Esophagus muscularis mucosa (tissue), 4 donors: ENCODE data around the gene PHF19. TPM values are rescaled to one million over a fixed set of nuclear protein-coding genes. Genes with fewer than 3 reads are reported as not detected.

Experiments used
- DNase-seq: peaks from one replicate; pipeline ENCODE4 v3.0.0-alpha.2; 2017; ENCODE audit errors: extremely low spot score
- H3K27ac ChIP-seq, 4 donors: fragments of 200-600 bp; sonication (generic); replicated peaks in 1 of 4; 1 replicate in 3 of 4; 2 replicates in 1 of 4; pipeline ENCODE4 v1.5.1; 2016 to 2019; ENCODE audit warnings: mild to moderate bottlenecking in 1 of 4
- H3K27me3 ChIP-seq, 4 donors: fragments of 200-600 bp; sonication (generic); one replicate each; pipeline versions ENCODE4 v1.5.1 to v1.6.0; 2016 to 2019
- H3K36me3 ChIP-seq, 4 donors: fragments of 200-600 bp; sonication (generic); one replicate each; pipeline ENCODE4 v1.5.1; 2016 to 2019
- H3K4me1 ChIP-seq, 4 donors: fragments of 200-600 bp; sonication (generic); one replicate each; pipeline ENCODE4 v1.5.1; 2016 to 2019
- H3K4me3 ChIP-seq, 4 donors: fragments of 200-600 bp; sonication (generic); 1 replicate in 2 of 4; 2 replicates in 2 of 4; pipeline ENCODE4 v1.5.1; 2016 to 2019; ENCODE audit warnings: mild to moderate bottlenecking in 4 of 4, moderate library complexity in 1 of 4
- H3K9me3 ChIP-seq, 4 donors: fragments of 200-600 bp; sonication (generic); 1 replicate in 3 of 4; 2 replicates in 1 of 4; pipeline ENCODE4 v1.5.1; 2016 to 2019
- CTCF ChIP-seq, 3 experiments: fragments of 200-600 bp in 2 of 3; fragments of 450-650 bp in 1 of 3; sonication (generic) in 2 of 3; IDR thresholded peaks; one replicate each; pipeline ENCODE4 v1.5.1; 2017 to 2019; ENCODE audit warnings: antibody characterized with exemption in 3 of 3, mild to moderate bottlenecking in 2 of 3, moderate library complexity in 1 of 3
- EP300 ChIP-seq: sonication (generic); formaldehyde crosslinking; IDR thresholded peaks from one replicate; pipeline ENCODE4 v1.6.1; 2017; ENCODE audit warnings: antibody characterized with exemption
- POLR2A ChIP-seq: fragments of 450-650 bp; IDR thresholded peaks from one replicate; pipeline ENCODE4 v1.6.1; 2017; ENCODE audit warnings: antibody characterized with exemption, moderate library complexity, mild to moderate bottlenecking, low read depth
- POLR2AphosphoS5 ChIP-seq, 2 donors: sonication (generic); formaldehyde crosslinking; IDR thresholded peaks; one replicate each; pipeline ENCODE4 v1.6.1; 2017; ENCODE audit warnings: antibody characterized with exemption in 2 of 2
- WGBS: methylation state at CpG from one replicate; pipeline ENCODE4 v1.1.5; 2018; 5-methylcytosine and 5-hydroxymethylcytosine counted together
- intact Hi-C: fragments of 100-400 bp; cut with DNase I; formaldehyde crosslinking; loops from one replicate; pipeline ENCODE4 v1.15.1; 2023
- total RNA-seq, 4 donors: library from RNA; depleted of rRNA; stranded (reverse); fragments of >200 nt; gene quantifications; one replicate each; pipeline versions ENCODE4 v1.1.0 to v1.2.1, GENCODE V29; 2016

PHF19 gene
- total RNA-seq, 4 donors from 2014 or later, result 36.4 to 57.7 (median 47.8) TPM

DNA sequence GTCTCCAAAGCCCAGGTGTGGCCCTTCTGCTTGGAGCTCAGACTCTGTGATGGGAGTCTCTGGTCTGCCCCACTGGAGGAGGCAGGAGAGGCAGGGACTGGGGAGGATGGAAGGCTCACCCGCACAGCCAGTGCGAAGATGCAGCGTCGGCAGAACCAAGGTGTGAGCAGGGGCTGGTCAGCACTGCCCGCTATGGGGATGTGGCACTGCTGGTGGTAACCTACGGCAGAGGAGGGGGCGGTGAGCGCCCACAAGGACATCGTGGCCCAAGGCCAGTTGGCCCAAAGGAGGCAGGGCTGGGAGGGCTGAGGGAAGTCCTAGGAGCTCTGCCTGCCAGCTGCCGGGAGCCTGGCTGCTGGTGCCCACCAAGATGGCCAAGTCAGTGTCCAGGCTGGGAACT is 7.3 kb downstream of the PHF19 start:
- Histone ChIP-seq H3K27ac (peak overlapping the region; percentile 91 to 93 (median 92)), H3K4me1 (peaks cover 6 to 25% (median 21%) of the 10 kb centered on the region in 4 donors), H3K4me3 (peak overlapping the region in 2 of 4 donors; percentile 62 to 66), H3K27me3 (no peaks in the 10 kb centered on the region), H3K9me3 (no peaks in the 10 kb centered on the region), H3K36me3 (peaks cover 17 to 63% (median 46%) of the 10 kb centered on the region in 4 donors)
- no peak for TF ChIP-seq POLR2A
- no peak for TF ChIP-seq POLR2AphosphoS5 (IDR thresholded peaks at IDR 0.05)
- no peak for TF ChIP-seq CTCF (IDR thresholded peaks at IDR 0.05)
- no peak for TF ChIP-seq EP300
- intact Hi-C loops, result loop anchor here (2.0 to 5.0 kb wide), 2 partner anchors 67 to 203 kb away; partner anchors contain the start of gene CNTRL
- WGBS, result 84% methylated on average over 8 of the region's 10 CpGs
- DNase-seq, result no peak

- no peak for DNase-seq
- peak overlapping the region; percentile 55 to 77 (median 64) for H3K4me3 ChIP-seq
- 25% methylated on average over 10 of the region's 10 CpGs for WGBS
- H3K9me3 ChIP-seq, result no peaks in the 10 kb centered on the region
- H3K4me1 ChIP-seq, result peaks cover 6 to 25% (median 21%) of the 10 kb centered on the region in 4 donors
- intact Hi-C loops, result loop anchor here (2.0 to 5.0 kb wide), 2 partner anchors 67 to 203 kb away; partner anchors contain the start of gene CNTRL
- TF ChIP-seq POLR2AphosphoS5 (IDR thresholded peaks at IDR 0.05) (peak in 1 of 2 donors; percentile 5), CTCF (IDR thresholded peaks at IDR 0.05) (no peak), POLR2A (no peak), EP300 (no peak)
- H3K27ac ChIP-seq, result peak overlapping the region; percentile 91 to 93 (median 92)
- peaks cover 16 to 63% (median 43%) of the 10 kb centered on the region in 4 donors for H3K36me3 ChIP-seq
- no peaks in the 10 kb centered on the region for H3K27me3 ChIP-seq
Measured at GRCh38 chr9:120869360-120869687, 7.7 kb downstream of the PHF19 start.

DNA sequence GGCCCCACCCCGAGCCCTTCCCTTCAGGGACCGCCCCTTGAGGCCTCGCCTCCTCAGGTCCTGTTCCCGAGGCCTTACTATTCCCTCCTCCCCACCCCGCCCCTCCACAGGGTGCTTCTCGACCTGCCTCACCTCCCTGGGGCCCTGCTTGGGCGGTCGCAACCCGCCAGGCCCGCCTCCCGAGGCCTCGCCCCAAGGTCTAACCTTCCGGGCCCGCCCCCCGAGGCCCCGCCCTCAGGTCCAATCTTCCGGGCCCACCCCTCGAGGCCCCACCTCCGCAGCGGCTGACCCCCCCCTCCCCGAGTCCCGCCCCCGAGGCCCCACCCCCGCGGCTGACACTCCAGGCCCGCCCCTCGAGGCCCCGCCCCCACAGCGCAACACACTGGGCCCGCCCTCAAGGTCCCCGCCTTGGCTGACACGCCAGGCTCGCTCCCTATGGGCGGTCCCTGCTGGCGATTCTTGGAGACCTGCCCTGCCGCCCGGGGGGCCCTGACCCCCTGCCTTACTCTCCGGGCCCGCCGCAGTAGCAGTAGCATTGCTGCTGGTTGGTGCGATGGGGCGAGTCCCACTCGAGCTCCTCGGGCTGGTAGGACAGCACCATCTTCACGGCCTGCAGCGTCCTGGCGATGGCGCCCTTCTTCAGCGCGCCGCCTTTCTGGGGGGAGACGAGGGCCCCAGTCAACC is 8.2 kb downstream of the PHF19 start:
- intact Hi-C loops, result loop anchor here (2.0 to 5.0 kb wide), 2 partner anchors 68 to 203 kb away; partner anchors contain the start of gene CNTRL
- TF ChIP-seq EP300 (no peak), CTCF (IDR thresholded peaks at IDR 0.05) (peak; percentile 48 to 76 (median 65)), POLR2A (no peak), POLR2AphosphoS5 (IDR thresholded peaks at IDR 0.05) (peak; percentile 81 to 92)
- Histone ChIP-seq H3K9me3 (no peaks in the 10 kb centered on the region), H3K27me3 (no peaks in the 10 kb centered on the region), H3K4me1 (peaks cover 6 to 25% (median 21%) of the 10 kb centered on the region in 4 donors), H3K4me3 (peak overlapping the region; percentile 55 to 77 (median 64)), H3K27ac (peak overlapping the region; percentile 91 to 93 (median 92)), H3K36me3 (peaks cover 11 to 63% (median 39%) of the 10 kb centered on the region in 4 donors)
- 1% methylated on average over 11 of the region's 52 CpGs for WGBS
- DNase-seq, result peak; percentile 99

DNA sequence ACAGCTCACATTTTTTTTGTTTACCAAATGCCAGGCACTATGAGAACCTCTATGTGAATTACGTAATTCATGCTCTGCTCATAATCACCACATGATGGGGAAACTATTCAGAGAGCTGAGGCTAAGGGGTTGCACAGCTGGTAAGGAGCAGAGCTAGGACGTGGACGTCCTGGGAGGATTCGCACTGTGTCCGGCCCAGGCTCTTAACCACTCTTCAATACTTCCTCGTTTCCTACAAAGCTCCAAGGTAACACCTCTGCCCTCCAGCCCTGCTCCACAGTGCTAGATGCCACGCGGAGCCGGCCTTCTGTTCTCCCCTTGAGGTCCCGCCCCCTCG is 8.7 kb downstream of the PHF19 start:
- intact Hi-C loops, result loop anchor here (2.0 to 5.0 kb wide), 2 partner anchors 68 to 204 kb away; partner anchors contain the start of gene CNTRL
- Histone ChIP-seq H3K4me3 (peak overlapping the region; percentile 55 to 77 (median 64)), H3K27me3 (no peaks in the 10 kb centered on the region), H3K9me3 (no peaks in the 10 kb centered on the region), H3K36me3 (peaks cover 9 to 63% (median 39%) of the 10 kb centered on the region in 4 donors), H3K27ac (peak overlapping the region; percentile 91 to 93 (median 92)), H3K4me1 (peaks cover 6 to 25% (median 21%) of the 10 kb centered on the region in 4 donors)
- WGBS, result 9% methylated on average over 11 of the region's 11 CpGs
- TF ChIP-seq POLR2A, result peak; percentile 10
- TF ChIP-seq EP300, result no peak
- peak; percentile 31 to 72 for TF ChIP-seq POLR2AphosphoS5 (IDR thresholded peaks at IDR 0.05)
- peak in 1 of 3 experiments; percentile 15 for TF ChIP-seq CTCF (IDR thresholded peaks at IDR 0.05)
- no peak for DNase-seq
